Lung (tissue), 12 donors: ENCODE results near the gene ASPA. TPM values are rescaled to one million over a fixed set of nuclear protein-coding genes. Genes with fewer than 3 reads are reported as not detected.

Source experiments
- ATAC-seq: fragments of 200-7000 bp; cut with Tn5 transposase; one replicate; pipeline ENCODE4 v1.9.1; 2020; ENCODE audit warnings: moderate number of reproducible peaks; ENCODE audit not compliant: insufficient read depth, low FRiP score
- DNase-seq, 3 donors: peaks; one replicate each; pipeline ENCODE4 v3.0.0-alpha.2; 2013 to 2017
- H3K27ac ChIP-seq, 2 donors: one replicate each; pipeline ENCODE4 v1.5.1; 2013; ENCODE audit warnings: mild to moderate bottlenecking in 2 of 2, moderate library complexity in 2 of 2, control low read depth in 1 of 2, inconsistent platforms in 1 of 2, low read depth in 1 of 2, low read length in 1 of 2
- H3K27me3 ChIP-seq, 3 donors: one replicate each; pipeline ENCODE4 v1.5.1; 2013; ENCODE audit warnings: low read length in 2 of 3; ENCODE audit not compliant: control insufficient read depth in 3 of 3, insufficient read depth in 3 of 3
- H3K36me3 ChIP-seq, 4 donors: one replicate each; pipeline ENCODE4 v1.5.1; 2013; ENCODE audit warnings: low read length in 4 of 4, mild to moderate bottlenecking in 1 of 4, moderate library complexity in 1 of 4; ENCODE audit not compliant: control insufficient read depth in 4 of 4, insufficient read depth in 4 of 4
- H3K4me1 ChIP-seq, 5 donors: one replicate each; pipeline ENCODE4 v1.5.1; 2013; ENCODE audit warnings: low read length in 5 of 5, mild to moderate bottlenecking in 2 of 5, moderate library complexity in 1 of 5; ENCODE audit not compliant: control insufficient read depth in 5 of 5, insufficient read depth in 5 of 5
- H3K4me3 ChIP-seq: one replicate; pipeline ENCODE4 v1.5.1; 2013; ENCODE audit warnings: mild to moderate bottlenecking, control low read depth, moderate library complexity
- H3K9ac ChIP-seq, 2 donors: one replicate each; pipeline ENCODE4 v1.5.1; 2013; ENCODE audit warnings: low read length in 2 of 2, control low read depth in 1 of 2; ENCODE audit not compliant: insufficient read depth in 1 of 2
- H3K9me3 ChIP-seq, 4 donors: one replicate each; pipeline ENCODE4 v1.5.1; 2013; ENCODE audit warnings: low read length in 3 of 4, mild to moderate bottlenecking in 1 of 4, moderate library complexity in 1 of 4; ENCODE audit not compliant: control insufficient read depth in 4 of 4, insufficient read depth in 3 of 4
- CTCF ChIP-seq: IDR thresholded peaks from 2 replicates; pipeline ENCODE4 v1.5.1; 2012; ENCODE audit warnings: mild to moderate bottlenecking; ENCODE audit errors: control extremely low read depth, extremely low read depth
- WGBS, 2 donors: extraction: QIAGEN DNeasy Blood & Tissue Kit; methylation state at CpG; one replicate each; pipeline ENCODE4 v1.1.7; 2013; 5-methylcytosine and 5-hydroxymethylcytosine counted together
- polyA plus RNA-seq, 2 donors: library from polyadenylated mRNA; stranded (reverse); fragments of 200-250 nt; gene quantifications; one replicate each; pipeline ENCODE4 v1.2.1, GENCODE V29; 2013
- total RNA-seq, 2 donors: library from RNA; depleted of rRNA in 1 of 2; stranded (reverse); fragments of >200 nt in 1 of 2; gene quantifications; one replicate each; pipeline ENCODE4 v1.2.1, GENCODE V29; 2014 to 2021
- donor health status: control.
- donor health status: control.
- donor health status: Bipolar disorder and iron deficiency.
- donor health status: healthy.
- donor health status: DM: yes; HTN: yes; CAD: no.

Gene ASPA
- total and polyA plus RNA-seq, 4 donors = 0.31 to 17.5 (median 1.8) TPM

- no peak for ATAC-seq
- WGBS, 2 donors = 75 to 90% methylated on average over 10 of the region's 10 CpGs
Observed at GRCh38 chr17:3543453-3543852, 67.7 kb downstream of the ASPA start.

GRCh38 chr17:3544365-3544764 is 68.6 kb downstream of the ASPA start:
- no peak overlapping the region for H3K27ac ChIP-seq
- TF ChIP-seq CTCF = no peak
- no peak for ATAC-seq
- no peak overlapping the region for H3K9ac ChIP-seq
- H3K4me3 ChIP-seq = no peak overlapping the region
- peaks cover 0 to 4% (median 0%) of the 10 kb centered on the region in 4 donors for H3K9me3 ChIP-seq
- no peaks in the 10 kb centered on the region for H3K27me3 ChIP-seq
- no peak for DNase-seq
- no peaks in the 10 kb centered on the region for H3K36me3 ChIP-seq
- peaks cover 0 to 4% (median 2%) of the 10 kb centered on the region in 5 donors for H3K4me1 ChIP-seq
- WGBS, 2 donors = 79 to 91% methylated on average over 5 of the region's 5 CpGs

More at GRCh38 chr17:3543453-3543852, 67.7 kb downstream of the ASPA start:
- Histone ChIP-seq H3K4me3 (peak overlapping the region; percentile 8), H3K27me3 (no peaks in the 10 kb centered on the region), H3K4me1 (peaks cover 0 to 4% (median 2%) of the 10 kb centered on the region in 5 donors), H3K27ac (no peak overlapping the region), H3K9me3 (peaks cover 0 to 4% (median 0%) of the 10 kb centered on the region in 4 donors), H3K36me3 (no peaks in the 10 kb centered on the region), H3K9ac (no peak overlapping the region)
- no peak for TF ChIP-seq CTCF
- peak in 2 of 3 donors; percentile 51 to 54 for DNase-seq

GRCh38 chr17:3545151-3545550 is 69.4 kb downstream of the ASPA start:
- 58 to 77% methylated on average over 9 of the region's 9 CpGs for WGBS, 2 donors
- ATAC-seq (no peak), DNase-seq (no peak)
- Histone ChIP-seq H3K9ac (no peak overlapping the region), H3K4me1 (peaks cover 0 to 4% (median 2%) of the 10 kb centered on the region in 5 donors), H3K27ac (no peak overlapping the region), H3K4me3 (no peak overlapping the region), H3K36me3 (no peaks in the 10 kb centered on the region), H3K9me3 (peaks cover 0 to 4% (median 0%) of the 10 kb centered on the region in 4 donors), H3K27me3 (no peaks in the 10 kb centered on the region)
- TF ChIP-seq CTCF = no peak

- Histone ChIP-seq H3K4me1 (peaks cover 0 to 4% (median 2%) of the 10 kb centered on the region in 5 donors), H3K9ac (no peak overlapping the region), H3K36me3 (no peaks in the 10 kb centered on the region), H3K9me3 (peaks cover 0 to under 1% (median 0%) of the 10 kb centered on the region in 4 donors), H3K4me3 (no peak overlapping the region), H3K27ac (no peak overlapping the region), H3K27me3 (no peaks in the 10 kb centered on the region)
- WGBS, 2 donors = 93 to 96% methylated on average over 5 of the region's 5 CpGs
- ATAC-seq (no peak), DNase-seq (no peak)
- no peak for TF ChIP-seq CTCF
Observed at GRCh38 chr17:3546521-3546920, 70.7 kb downstream of the ASPA start.
